ENCODE data around the gene SMG5. TPM values are rescaled to one million over a fixed set of nuclear protein-coding genes. Genes with fewer than 3 reads are reported as not detected.

The SMG5 gene
- total RNA-seq, 1 experiment from 2014 or later: 63.3 TPM

DNA sequence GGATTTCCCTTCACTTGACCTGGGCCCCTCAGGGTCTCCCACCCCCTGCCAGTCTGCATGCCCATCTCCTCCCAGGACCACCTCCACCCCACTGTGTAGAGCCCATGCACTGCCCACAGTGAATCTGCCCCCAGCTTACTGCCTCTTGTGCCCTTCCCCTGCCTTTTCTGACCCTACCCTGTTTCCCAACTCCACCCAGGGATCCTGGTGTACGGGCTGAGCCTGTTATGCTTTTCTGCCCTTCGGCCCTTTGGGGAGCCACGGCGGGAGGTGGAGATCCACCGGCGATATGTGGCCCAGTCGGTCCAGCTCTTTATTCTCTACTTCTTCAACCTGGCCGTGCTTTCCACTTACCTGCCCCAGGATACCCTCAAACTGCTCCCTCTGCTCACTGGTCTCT lies 3.4 kb upstream of the SMG5 start:
- BruUV-seq (replicated peaks): no TSS peak
- Histone ChIP-seq H3K4me3 (no peak overlapping the region), H3K79me2 (ENCODE audit: low read depth) (peaks cover 41% of the 10 kb centered on the region), H3K9me3 (ENCODE audit: insufficient read depth, low read depth) (no peaks in the 10 kb centered on the region), H3K27me3 (ENCODE audit: insufficient read depth, low read depth) (no peaks in the 10 kb centered on the region), H3K27ac (no peak overlapping the region), H4K20me1 (ENCODE audit: insufficient read depth) (peaks cover 5% of the 10 kb centered on the region), H3K9me2 (ENCODE audit: insufficient read depth) (no peaks in the 10 kb centered on the region), H3F3A (ENCODE audit: insufficient read depth, low read depth) (peaks cover 17% of the 10 kb centered on the region; the same call in 1 of the 2 replicates), H2AFZ (no peak overlapping the region), H3K36me3 (ENCODE audit: low read depth) (0 out of 2 replicates have a peak, but pooled peaks cover 11% of the 10 kb centered on the region), H3K4me1 (replicated peaks; ENCODE audit: insufficient read depth) (peaks cover 26% of the 10 kb centered on the region), H3K4me2 (no peak overlapping the region)
- POLR2A ChIA-PET (ENCODE audit: unreplicated experiment): no interaction called here
- CTCF ChIA-PET: no interaction called here
- DNase-seq: no peak
- intact Hi-C loops (cut with micrococcal nuclease; ENCODE audit: unreplicated experiment): no loop called here
- TF ChIP-seq CTCF (conservative IDR thresholded peaks at IDR 0.05): no peak
- TF ChIP-seq EZH2 (IDR thresholded peaks at IDR 0.05; ENCODE audit: low read depth): no peak

DNA sequence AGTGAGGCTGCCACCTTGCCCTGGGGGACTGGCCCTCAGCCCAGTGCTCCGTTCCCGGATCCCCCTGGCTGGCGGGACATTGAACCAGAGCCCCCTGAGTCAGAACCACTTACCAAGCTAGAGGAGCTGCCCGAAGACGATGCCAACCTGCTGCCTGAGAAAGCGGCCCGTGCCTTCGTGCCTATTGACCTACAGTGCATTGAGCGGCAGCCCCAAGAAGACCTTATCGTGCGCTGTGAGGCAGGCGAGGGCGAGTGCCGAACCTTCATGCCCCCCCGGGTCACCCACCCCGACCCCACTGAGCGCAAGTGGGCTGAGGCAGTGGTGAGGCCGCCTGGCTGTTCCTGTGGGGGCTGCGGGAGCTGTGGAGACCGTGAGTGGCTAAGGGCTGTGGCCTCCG lies 2.8 kb upstream of the SMG5 start:
- peaks cover 23% of the 10 kb centered on the region; the same call in 1 of the 2 replicates for H3F3A ChIP-seq (ENCODE audit: insufficient read depth, low read depth)
- peaks cover 47% of the 10 kb centered on the region for H3K79me2 ChIP-seq (ENCODE audit: low read depth)
- peaks cover 9% of the 10 kb centered on the region for H4K20me1 ChIP-seq (ENCODE audit: insufficient read depth)
- H3K4me1 ChIP-seq (replicated peaks; ENCODE audit: insufficient read depth): peaks cover 30% of the 10 kb centered on the region
- CTCF ChIA-PET: no interaction called here
- DNase-seq: no peak
- H3K9me3 ChIP-seq (ENCODE audit: insufficient read depth, low read depth): no peaks in the 10 kb centered on the region
- intact Hi-C loops (cut with micrococcal nuclease; ENCODE audit: unreplicated experiment): no loop called here
- H3K9me2 ChIP-seq (ENCODE audit: insufficient read depth): no peaks in the 10 kb centered on the region
- no peak overlapping the region for H3K4me3 ChIP-seq
- H3K27ac ChIP-seq: no peak overlapping the region
- 0 out of 2 replicates have a peak, but pooled peaks cover 11% of the 10 kb centered on the region for H3K36me3 ChIP-seq (ENCODE audit: low read depth)
- POLR2A ChIA-PET (ENCODE audit: unreplicated experiment): no interaction called here
- no peaks in the 10 kb centered on the region for H3K27me3 ChIP-seq (ENCODE audit: insufficient read depth, low read depth)
- TF ChIP-seq EZH2 (IDR thresholded peaks at IDR 0.05; ENCODE audit: low read depth) (no peak), CTCF (conservative IDR thresholded peaks at IDR 0.05) (no peak)
- H3K4me2 ChIP-seq: peak overlapping the region; percentile 96
- BruUV-seq (replicated peaks): no TSS peak
- H2AFZ ChIP-seq: no peak overlapping the region

DNA sequence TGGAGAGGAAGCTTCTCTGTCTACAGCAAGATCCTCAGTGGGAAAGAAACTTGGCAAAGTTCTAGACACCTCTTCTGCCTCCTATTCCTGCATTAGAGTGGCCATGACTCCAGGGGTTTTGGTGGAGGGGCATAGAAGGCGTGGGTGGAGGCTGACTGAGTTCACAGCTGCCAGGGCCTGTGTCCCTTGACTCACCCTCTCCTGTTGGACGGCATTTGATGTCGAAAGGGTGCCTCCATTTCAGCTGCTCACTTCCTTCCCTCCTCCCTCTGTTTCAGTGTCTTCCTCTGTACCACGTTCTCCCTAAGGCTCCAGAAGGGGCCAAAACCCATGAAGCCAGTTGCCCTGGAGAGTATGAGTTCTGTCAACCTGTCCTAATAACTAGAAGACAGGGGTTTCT lies 2.1 kb upstream of the SMG5 start:
- TF ChIP-seq EZH2 (IDR thresholded peaks at IDR 0.05; ENCODE audit: low read depth): no peak
- no peak for TF ChIP-seq CTCF (conservative IDR thresholded peaks at IDR 0.05)
- H3F3A ChIP-seq (ENCODE audit: insufficient read depth, low read depth): peaks cover 23% of the 10 kb centered on the region; the same call in 1 of the 2 replicates
- DNase-seq: peak in 1 of 2 experiments; percentile 21
- H2AFZ ChIP-seq: peak overlapping the region; percentile 49; the same call in 1 of the 2 replicates
- H4K20me1 ChIP-seq (ENCODE audit: insufficient read depth): peaks cover 9% of the 10 kb centered on the region
- peak overlapping the region; percentile 96 for H3K4me2 ChIP-seq
- H3K36me3 ChIP-seq (ENCODE audit: low read depth): 0 out of 2 replicates have a peak, but pooled peaks cover 11% of the 10 kb centered on the region
- H3K27ac ChIP-seq: peak overlapping the region; percentile 23; the same call in 1 of the 2 replicates
- no peaks in the 10 kb centered on the region for H3K9me3 ChIP-seq (ENCODE audit: insufficient read depth, low read depth)
- no peaks in the 10 kb centered on the region for H3K27me3 ChIP-seq (ENCODE audit: insufficient read depth, low read depth)
- H3K79me2 ChIP-seq (ENCODE audit: low read depth): peaks cover 54% of the 10 kb centered on the region
- no TSS peak for BruUV-seq (replicated peaks)
- H3K4me1 ChIP-seq (replicated peaks; ENCODE audit: insufficient read depth): peaks cover 30% of the 10 kb centered on the region
- intact Hi-C loops (cut with micrococcal nuclease; ENCODE audit: unreplicated experiment): loop anchor here (5.0 kb wide), 1 partner anchor 307 kb away; the partner anchor contains the start of gene ARHGEF2
- H3K9me2 ChIP-seq (ENCODE audit: insufficient read depth): no peaks in the 10 kb centered on the region
- POLR2A ChIA-PET (ENCODE audit: unreplicated experiment): interaction anchor here (0.6 kb wide), 1 partner anchor 15 kb away, joined by 3 read pairs; the partner anchor contains the start of gene VHLL
- CTCF ChIA-PET: no interaction called here
- peak overlapping the region; percentile 97 for H3K4me3 ChIP-seq
